ENCODE results near the gene PGAP3. TPM values are rescaled to one million over a fixed set of nuclear protein-coding genes. Genes with fewer than 3 reads are reported as not detected.
A peak's percentile ranks its signal among the peaks of the same experiment; 100 is the strongest.

PGAP3 gene
- total and polyA plus RNA-seq, 8 donors, result 3.2 to 42.9 (median 16.3) TPM

- TF ChIP-seq POLR2AphosphoS5 (IDR thresholded peaks at IDR 0.05) (peak in 1 of 3 donors; percentile 28), EP300 (IDR thresholded peaks at IDR 0.05) (no peak)
- peak; percentile 66 to 71 for DNase-seq
- 30 to 50% (median 34%) methylated on average over 13 to 17 of the region's 17 CpGs for WGBS, 5 donors
- H3K27ac ChIP-seq, result peak overlapping the region; percentile 63 to 82 (median 79)
- peaks cover 65 to 93% (median 87%) of the 10 kb centered on the region in 4 donors for H3K4me1 ChIP-seq
- peaks cover 0 to 43% (median 26%) of the 10 kb centered on the region in 3 donors for H3K27me3 ChIP-seq
- H3K36me3 ChIP-seq, result peaks cover 17 to 42% (median 39%) of the 10 kb centered on the region in 4 donors
- intact Hi-C loops (cut with DNase I; ENCODE audit: low total_unique reads), result no loop called here
- no peaks in the 10 kb centered on the region for H3K9me3 ChIP-seq
- no peak overlapping the region for H3K4me3 ChIP-seq
These were observed 23.9 kb downstream of the PGAP3 start for GRCh38 chr17:39663688-39664580.

- Histone ChIP-seq H3K27ac (peak overlapping the region; percentile 63 to 82 (median 79)), H3K9me3 (no peaks in the 10 kb centered on the region), H3K27me3 (peaks cover 0 to 37% (median 22%) of the 10 kb centered on the region in 3 donors), H3K4me1 (peaks cover 60 to 90% (median 83%) of the 10 kb centered on the region in 4 donors), H3K36me3 (peaks cover 18 to 48% (median 46%) of the 10 kb centered on the region in 4 donors), H3K4me3 (peak overlapping the region in 1 of 4 donors; percentile 14)
- DNase-seq, result no peak
- intact Hi-C loops (cut with DNase I; ENCODE audit: low total_unique reads), result no loop called here
- no peak for TF ChIP-seq POLR2AphosphoS5 (IDR thresholded peaks at IDR 0.05)
- no peak for TF ChIP-seq POLR2A (IDR thresholded peaks at IDR 0.05)
- 36 to 70% (median 47%) methylated on average over 2 to 4 of the region's 4 CpGs for WGBS, 5 donors
These were observed 24.5 kb downstream of the PGAP3 start for GRCh38 chr17:39663340-39663687.

GRCh38 chr17:39662551-39663339 lies 25.1 kb downstream of the PGAP3 start:
- Histone ChIP-seq H3K4me1 (peaks cover 55 to 84% (median 78%) of the 10 kb centered on the region in 4 donors), H3K27ac (peak overlapping the region; percentile 63 to 82 (median 79)), H3K36me3 (peaks cover 21 to 54% (median 51%) of the 10 kb centered on the region in 4 donors), H3K4me3 (peak overlapping the region in 1 of 4 donors; percentile 14), H3K9me3 (no peaks in the 10 kb centered on the region), H3K27me3 (peaks cover 0 to 32% (median 17%) of the 10 kb centered on the region in 3 donors)
- WGBS, 5 donors, result 36 to 49% (median 42%) methylated on average over 15 to 22 of the region's 22 CpGs
- TF ChIP-seq EP300 (IDR thresholded peaks at IDR 0.05) (no peak), POLR2AphosphoS5 (IDR thresholded peaks at IDR 0.05) (peak in 2 of 3 donors; percentile 60 to 67)
- intact Hi-C loops (cut with DNase I; ENCODE audit: low total_unique reads), result no loop called here
- DNase-seq, result peak; percentile 68 to 86

GRCh38 chr17:39661744-39662541 lies 25.9 kb downstream of the PGAP3 start:
- H3K4me3 ChIP-seq, result peak overlapping the region in 1 of 4 donors; percentile 14
- TF ChIP-seq POLR2A (IDR thresholded peaks at IDR 0.05) (no peak), EP300 (IDR thresholded peaks at IDR 0.05) (no peak), POLR2AphosphoS5 (IDR thresholded peaks at IDR 0.05) (no peak), CTCF (IDR thresholded peaks at IDR 0.05) (no peak)
- H3K27me3 ChIP-seq, result peaks cover 0 to 23% (median 9%) of the 10 kb centered on the region in 3 donors
- no peaks in the 10 kb centered on the region for H3K9me3 ChIP-seq
- 49 to 75% (median 60%) methylated on average over 7 to 8 of the region's 8 CpGs for WGBS, 5 donors
- DNase-seq, result no peak
- intact Hi-C loops (cut with DNase I; ENCODE audit: low total_unique reads), result no loop called here
- H3K36me3 ChIP-seq, result peaks cover 21 to 62% (median 59%) of the 10 kb centered on the region in 4 donors
- peaks cover 46 to 76% (median 70%) of the 10 kb centered on the region in 4 donors for H3K4me1 ChIP-seq
- H3K27ac ChIP-seq, result peak overlapping the region in 4 of 5 donors; percentile 12 to 82 (median 80)
